Hepatocyte (in vitro differentiated cells): ENCODE results near the gene MGAT5. TPM values are rescaled to one million over a fixed set of nuclear protein-coding genes. Genes with fewer than 3 reads are reported as not detected.

Experiments used
- DNase-seq: peaks from one replicate; pipeline ENCODE4 v3.0.0-alpha.2; 2016; ENCODE audit warnings: low spot score
- H2AFZ ChIP-seq: fragments of 200-600 bp; sonication (generic); 2 replicates; pipeline ENCODE4 v1.6.0; 2016; ENCODE audit warnings: antibody characterized with exemption, mild to moderate bottlenecking
- H3K27ac ChIP-seq: fragments of 200-600 bp; sonication (generic); 2 replicates; pipeline ENCODE4 v1.5.1; 2016; ENCODE audit warnings: mild to moderate bottlenecking
- H3K27me3 ChIP-seq: fragments of 200-600 bp; sonication (generic); 2 replicates; pipeline ENCODE4 v1.6.1; 2016
- H3K36me3 ChIP-seq: fragments of 200-600 bp; sonication (generic); replicated peaks from 2 replicates; pipeline ENCODE4 v1.5.1; 2016; ENCODE audit warnings: low read depth; ENCODE audit not compliant: insufficient read depth
- H3K4me1 ChIP-seq: fragments of 200-600 bp; sonication (generic); 2 replicates; pipeline ENCODE4 v1.5.1; 2016; ENCODE audit warnings: mild to moderate bottlenecking, moderate library complexity; ENCODE audit not compliant: insufficient read depth
- H3K4me2 ChIP-seq: fragments of 200-600 bp; sonication (generic); 2 replicates; pipeline ENCODE4 v1.6.0; 2016
- H3K4me3 ChIP-seq: fragments of 200-600 bp; sonication (generic); 2 replicates; pipeline ENCODE4 v1.5.1; 2016; ENCODE audit warnings: mild to moderate bottlenecking
- H3K79me2 ChIP-seq: fragments of 200-600 bp; sonication (generic); 2 replicates; pipeline ENCODE4 v1.6.0; 2017; ENCODE audit warnings: mild to moderate bottlenecking
- H3K9me2 ChIP-seq: fragments of 200-600 bp; sonication (generic); replicated peaks from 2 replicates; pipeline ENCODE4 v1.6.0; 2017; ENCODE audit warnings: mild to moderate bottlenecking; ENCODE audit not compliant: insufficient read depth
- H3K9me3 ChIP-seq: fragments of 200-600 bp; sonication (generic); 2 replicates; pipeline ENCODE4 v1.5.1; 2016; ENCODE audit warnings: low read depth, mild to moderate bottlenecking
- H4K20me1 ChIP-seq: fragments of 200-600 bp; sonication (generic); 2 replicates; pipeline ENCODE4 v1.6.0; 2016; ENCODE audit warnings: mild to moderate bottlenecking; ENCODE audit not compliant: insufficient read depth, poor library complexity, severe bottlenecking
- CTCF ChIP-seq: fragments of 200-600 bp; sonication (generic); IDR thresholded peaks from 2 replicates; pipeline ENCODE4 v1.5.1; 2016; ENCODE audit warnings: antibody characterized with exemption, mild to moderate bottlenecking; ENCODE audit not compliant: poor library complexity
- EZH2 ChIP-seq: fragments of 200-600 bp; sonication (generic); IDR thresholded peaks from 2 replicates; pipeline ENCODE4 v1.6.1; 2016; ENCODE audit warnings: antibody characterized with exemption, mild to moderate bottlenecking, borderline replicate concordance
- EZH2phosphoT487 ChIP-seq: fragments of 200-600 bp; sonication (generic); IDR thresholded peaks from one replicate; pipeline ENCODE4 v1.6.1; 2018; ENCODE audit warnings: antibody characterized with exemption, mild to moderate bottlenecking, low read depth, moderate library complexity; ENCODE audit not compliant: unreplicated experiment, severe bottlenecking
- WGBS: methylation state at CpG from one replicate; pipeline ENCODE4 v1.1.6; 2016; ENCODE audit warnings: low lambda C conversion rate; ENCODE audit errors: missing lambda C conversion rate; 5-methylcytosine and 5-hydroxymethylcytosine counted together
- polyA plus RNA-seq: library from polyadenylated mRNA; unstranded; fragments of >200 nt; fragmentation: Nextera tagmentation; extraction: Ambion mirVana; gene quantifications from 2 replicates; pipeline ENCODE4 v1.2.1, GENCODE V29; 2016
- total RNA-seq: library from RNA; depleted of rRNA; stranded (reverse); fragments of >200 nt; gene quantifications from 2 replicates; pipeline ENCODE4 v1.2.3, GENCODE V29; 2014

The MGAT5 gene
- total and polyA plus RNA-seq, 2 experiments from 2014 or later, result 9.1 to 30.2 TPM

GRCh38 chr2:134368009-134368817, 114.3 kb downstream of the MGAT5 start:
- H3K4me2 ChIP-seq, result no peak overlapping the region

GRCh38 chr2:134369220-134369902, 115.5 kb downstream of the MGAT5 start:
- Histone ChIP-seq H3K27me3 (no peaks in the 10 kb centered on the region), H2AFZ (no peak overlapping the region), H3K4me1 (peaks cover 15% of the 10 kb centered on the region), H3K4me3 (no peak overlapping the region), H3K9me2 (no peaks in the 10 kb centered on the region), H3K4me2 (no peak overlapping the region), H4K20me1 (no peaks in the 10 kb centered on the region), H3K36me3 (no peaks in the 10 kb centered on the region), H3K79me2 (no peaks in the 10 kb centered on the region), H3K27ac (no peak overlapping the region), H3K9me3 (no peaks in the 10 kb centered on the region)
- TF ChIP-seq EZH2 (no peak), CTCF (no peak), EZH2phosphoT487 (no peak)
- no peak for DNase-seq
- WGBS, result 74% methylated on average over 1 of the region's 1 CpG

More at GRCh38 chr2:134368009-134368817, 114.3 kb downstream of the MGAT5 start:
- peak; percentile 18 for DNase-seq
- H3K9me2 ChIP-seq, result no peaks in the 10 kb centered on the region
- H3K27ac ChIP-seq, result no peak overlapping the region
- no peaks in the 10 kb centered on the region for H4K20me1 ChIP-seq
- no peak overlapping the region for H3K4me3 ChIP-seq
- peaks cover 15% of the 10 kb centered on the region for H3K4me1 ChIP-seq
- no peaks in the 10 kb centered on the region for H3K9me3 ChIP-seq
- no peak overlapping the region for H2AFZ ChIP-seq
- no peaks in the 10 kb centered on the region for H3K79me2 ChIP-seq
- WGBS, result 44% methylated on average over 6 of the region's 6 CpGs
- no peak for TF ChIP-seq EZH2phosphoT487
- no peak for TF ChIP-seq EZH2
- TF ChIP-seq CTCF, result no peak
- no peaks in the 10 kb centered on the region for H3K36me3 ChIP-seq
- no peaks in the 10 kb centered on the region for H3K27me3 ChIP-seq

GRCh38 chr2:134370655-134371445, 117.0 kb downstream of the MGAT5 start:
- Histone ChIP-seq H3K9me3 (no peaks in the 10 kb centered on the region), H3K9me2 (no peaks in the 10 kb centered on the region), H4K20me1 (no peaks in the 10 kb centered on the region), H3K36me3 (no peaks in the 10 kb centered on the region), H3K4me1 (peaks cover 15% of the 10 kb centered on the region), H3K27me3 (no peaks in the 10 kb centered on the region), H3K79me2 (no peaks in the 10 kb centered on the region), H3K27ac (no peak overlapping the region), H3K4me3 (no peak overlapping the region), H3K4me2 (no peak overlapping the region), H2AFZ (no peak overlapping the region)
- TF ChIP-seq EZH2phosphoT487 (no peak), EZH2 (no peak), CTCF (no peak)
- DNase-seq, result no peak
- 74% methylated on average over 10 of the region's 10 CpGs for WGBS
